ENCODE results near the gene MYO3A. TPM values are rescaled to one million over a fixed set of nuclear protein-coding genes. Genes with fewer than 3 reads are reported as not detected.
"Not testable (repeated sequence)": the region's sequence is repeated elsewhere in the genome, so short reads cannot be mapped to it uniquely, and the experiment has no call there.

MYO3A gene
- total RNA-seq, 2 experiments from 2014 or later = not detected

GRCh38 chr10:26048756-26049155 lies 114.7 kb downstream of the MYO3A start:
- CTCF ChIA-PET = no interaction called here
- no peak overlapping the region for H3K27ac Mint-ChIP-seq

GRCh38 chr10:26052326-26052725 lies 118.3 kb downstream of the MYO3A start:
- Mint-ChIP-seq H3K9me3 (ENCODE audit: low read depth) (no peaks in the 10 kb centered on the region), H3K27ac (no peak overlapping the region), H3K4me3 (no peak overlapping the region), H3K36me3 (ENCODE audit: low read depth) (no peaks in the 10 kb centered on the region), H3K27me3 (peaks cover 3% of the 10 kb centered on the region), H3K4me1 (no peaks in the 10 kb centered on the region)
- CTCF ChIA-PET = no interaction called here
- no peak for DNase-seq
- POLR2A ChIA-PET = no interaction called here
- no peak for ATAC-seq
- intact Hi-C loops (cut with DNase I, micrococcal nuclease) = no loop called here

More at GRCh38 chr10:26048756-26049155, 114.7 kb downstream of the MYO3A start:
- Mint-ChIP-seq H3K9me3 (ENCODE audit: low read depth) (no peaks in the 10 kb centered on the region), H3K36me3 (ENCODE audit: low read depth) (no peaks in the 10 kb centered on the region), H3K4me3 (no peak overlapping the region), H3K4me1 (no peaks in the 10 kb centered on the region), H3K27me3 (peaks cover 2% of the 10 kb centered on the region)
- POLR2A ChIA-PET = no interaction called here
- intact Hi-C loops (cut with DNase I, micrococcal nuclease) = no loop called here
- ATAC-seq (no peak), DNase-seq (no peak)

- DNase-seq (no peak), ATAC-seq (no peak)
- H3K27me3 Mint-ChIP-seq = peaks cover 8% of the 10 kb centered on the region
- H3K4me3 Mint-ChIP-seq = no peak overlapping the region
- intact Hi-C loops (cut with DNase I, micrococcal nuclease) = no loop called here
- POLR2A ChIA-PET = no interaction called here
- H3K27ac Mint-ChIP-seq = no peak overlapping the region
- no peaks in the 10 kb centered on the region for H3K4me1 Mint-ChIP-seq
- CTCF ChIA-PET = no interaction called here
- H3K9me3 Mint-ChIP-seq (ENCODE audit: low read depth) = no peaks in the 10 kb centered on the region
- H3K36me3 Mint-ChIP-seq (ENCODE audit: low read depth) = no peaks in the 10 kb centered on the region
Observed at GRCh38 chr10:26057466-26057865, 123.4 kb downstream of the MYO3A start.

DNA sequence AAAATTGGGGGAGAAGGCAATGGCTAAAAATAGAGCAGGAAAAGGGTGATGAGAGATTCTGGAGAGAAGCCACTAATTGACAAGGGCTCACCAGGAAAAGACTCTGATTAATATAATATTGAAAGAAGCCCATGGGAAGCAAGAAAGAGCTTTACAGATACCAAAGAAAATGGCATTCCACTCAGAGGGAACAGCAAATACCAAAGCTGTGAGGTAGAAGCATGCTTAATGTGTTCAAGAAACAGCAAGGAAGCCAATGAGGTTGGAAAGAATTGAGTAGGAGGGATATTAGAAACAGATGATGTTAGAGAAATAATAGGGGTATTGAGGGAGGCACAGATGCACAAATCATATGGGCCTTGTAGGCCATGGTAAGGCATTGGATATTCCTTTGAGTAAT lies 130.1 kb downstream of the MYO3A start:
- Mint-ChIP-seq H3K27ac (no peak overlapping the region), H3K4me1 (no peaks in the 10 kb centered on the region), H3K9me3 (ENCODE audit: low read depth) (no peaks in the 10 kb centered on the region), H3K4me3 (no peak overlapping the region), H3K36me3 (ENCODE audit: low read depth) (no peaks in the 10 kb centered on the region), H3K27me3 (peaks cover 3% of the 10 kb centered on the region)
- ChIA-PET POLR2A (no interaction called here), CTCF (no interaction called here)
- no peak for ATAC-seq
- intact Hi-C loops (cut with DNase I, micrococcal nuclease) = no loop called here
- no peak for DNase-seq

- POLR2A ChIA-PET = no interaction called here
- Mint-ChIP-seq H3K9me3 (ENCODE audit: low read depth) (no peaks in the 10 kb centered on the region), H3K4me3 (no peak overlapping the region), H3K27me3 (no peaks in the 10 kb centered on the region), H3K27ac (no peak overlapping the region), H3K36me3 (ENCODE audit: low read depth) (no peaks in the 10 kb centered on the region), H3K4me1 (no peaks in the 10 kb centered on the region)
- CTCF ChIA-PET = no interaction called here
- intact Hi-C loops (cut with DNase I, micrococcal nuclease) = no loop called here
- DNase-seq (no peak), ATAC-seq (no peak)
Observed at GRCh38 chr10:26067680-26068079, 133.7 kb downstream of the MYO3A start.

- POLR2A ChIA-PET; DNase-seq; CTCF ChIA-PET; H3K4me1 Mint-ChIP-seq; intact Hi-C loops (cut with DNase I, micrococcal nuclease); ATAC-seq; H3K36me3 Mint-ChIP-seq (ENCODE audit: low read depth); H3K27ac Mint-ChIP-seq; H3K4me3 Mint-ChIP-seq; H3K9me3 Mint-ChIP-seq (ENCODE audit: low read depth): not testable (repeated sequence)
- peaks cover 15% of the 10 kb centered on the region for H3K27me3 Mint-ChIP-seq
Observed at GRCh38 chr10:26080971-26081370, 146.9 kb downstream of the MYO3A start.

- Mint-ChIP-seq H3K36me3 (ENCODE audit: low read depth) (no peaks in the 10 kb centered on the region), H3K9me3 (ENCODE audit: low read depth) (no peaks in the 10 kb centered on the region), H3K27me3 (peaks cover 16% of the 10 kb centered on the region), H3K4me1 (no peaks in the 10 kb centered on the region), H3K27ac (no peak overlapping the region), H3K4me3 (no peak overlapping the region)
- ATAC-seq (no peak), DNase-seq (no peak)
- intact Hi-C loops (cut with DNase I, micrococcal nuclease) = no loop called here
- CTCF ChIA-PET = no interaction called here
- POLR2A ChIA-PET = no interaction called here
Observed at GRCh38 chr10:26081459-26081858, 147.4 kb downstream of the MYO3A start.

- POLR2A ChIA-PET = no interaction called here
- CTCF ChIA-PET = no interaction called here
- Mint-ChIP-seq H3K4me1 (no peaks in the 10 kb centered on the region), H3K4me3 (no peak overlapping the region), H3K9me3 (ENCODE audit: low read depth) (no peaks in the 10 kb centered on the region), H3K27me3 (peaks cover 9% of the 10 kb centered on the region), H3K27ac (no peak overlapping the region), H3K36me3 (ENCODE audit: low read depth) (no peaks in the 10 kb centered on the region)
- intact Hi-C loops (cut with DNase I, micrococcal nuclease) = no loop called here
- no peak for ATAC-seq
- no peak for DNase-seq
Observed at GRCh38 chr10:26085549-26085948, 151.5 kb downstream of the MYO3A start.

DNA sequence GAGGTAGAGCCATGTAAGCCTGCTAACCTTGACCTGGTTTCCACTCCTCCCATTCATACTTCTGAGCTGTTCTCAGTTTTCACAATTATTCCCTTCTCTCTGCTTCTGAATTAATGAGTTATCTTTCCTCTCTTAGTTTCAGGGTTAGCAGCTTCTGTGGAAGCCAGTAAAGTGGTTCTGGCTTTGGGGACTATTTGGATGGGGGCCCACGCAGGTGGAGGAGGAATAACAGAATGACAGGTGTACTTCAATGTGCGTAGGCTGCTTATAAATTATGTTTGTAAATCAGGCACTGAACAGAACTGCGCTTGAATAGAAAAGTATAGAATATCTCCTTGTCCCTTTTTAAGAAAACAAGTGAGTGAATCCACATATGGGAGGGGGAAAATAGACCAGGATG lies 153.6 kb downstream of the MYO3A start:
- H3K36me3 Mint-ChIP-seq (ENCODE audit: low read depth) = no peaks in the 10 kb centered on the region
- intact Hi-C loops (cut with DNase I, micrococcal nuclease) = no loop called here
- ATAC-seq (no peak), DNase-seq (no peak)
- H3K4me1 Mint-ChIP-seq = no peaks in the 10 kb centered on the region
- ChIA-PET POLR2A (no interaction called here), CTCF (no interaction called here)
- no peaks in the 10 kb centered on the region for H3K9me3 Mint-ChIP-seq (ENCODE audit: low read depth)
- no peak overlapping the region for H3K27ac Mint-ChIP-seq
- H3K27me3 Mint-ChIP-seq = peaks cover 11% of the 10 kb centered on the region
- no peak overlapping the region for H3K4me3 Mint-ChIP-seq

DNA sequence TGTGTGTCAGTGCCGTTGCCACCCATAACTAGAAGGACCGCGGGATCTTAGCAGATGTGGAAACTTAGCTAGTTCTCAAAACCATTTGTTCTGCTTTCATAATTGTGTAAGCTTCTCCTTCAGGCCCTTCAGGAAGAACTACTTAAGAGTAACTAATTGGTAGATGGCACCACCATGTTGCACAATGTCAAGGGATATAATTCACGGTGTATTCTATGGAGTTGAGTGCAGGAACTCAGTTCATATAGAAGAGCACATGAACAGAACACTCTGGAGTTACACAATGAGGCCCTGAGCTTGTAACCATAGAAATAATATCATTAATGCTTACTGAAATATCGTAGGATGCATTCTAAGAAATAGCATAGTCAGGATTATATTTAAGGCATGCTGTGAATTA lies 156.0 kb downstream of the MYO3A start:
- ChIA-PET POLR2A (no interaction called here), CTCF (interaction anchor here (0.9 kb wide), 1 partner anchor 332 kb away, joined by 4 read pairs; no protein-coding TSS in a partner anchor)
- Mint-ChIP-seq H3K27me3 (peaks cover 6% of the 10 kb centered on the region), H3K36me3 (ENCODE audit: low read depth) (no peaks in the 10 kb centered on the region), H3K9me3 (ENCODE audit: low read depth) (no peaks in the 10 kb centered on the region), H3K4me3 (no peak overlapping the region), H3K27ac (no peak overlapping the region), H3K4me1 (no peaks in the 10 kb centered on the region)
- ATAC-seq (no peak), DNase-seq (no peak)
- intact Hi-C loops (cut with DNase I, micrococcal nuclease) = no loop called here

DNA sequence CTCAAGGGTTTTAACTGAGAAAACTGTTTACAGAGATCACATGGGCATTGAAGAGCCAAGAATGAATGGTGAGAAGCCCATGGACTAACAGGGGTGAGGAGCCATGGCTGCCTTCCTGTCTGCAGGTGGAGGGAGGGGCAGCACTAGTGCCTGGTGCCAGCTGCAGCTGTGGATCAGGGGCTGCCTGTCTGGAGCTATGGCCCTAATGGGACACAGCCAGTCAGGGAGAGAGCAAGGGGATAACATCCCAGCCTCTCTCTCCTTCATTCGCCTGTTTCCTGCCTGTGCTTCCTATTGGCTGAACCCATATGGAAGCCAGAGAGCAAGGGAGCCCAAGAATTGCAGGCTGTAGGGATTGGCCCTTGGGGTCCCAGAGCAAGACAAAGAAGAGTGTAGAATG lies 156.7 kb downstream of the MYO3A start:
- intact Hi-C loops (cut with DNase I, micrococcal nuclease) = no loop called here
- no peak for ATAC-seq
- POLR2A ChIA-PET = no interaction called here
- peaks cover 7% of the 10 kb centered on the region for H3K27me3 Mint-ChIP-seq
- H3K36me3 Mint-ChIP-seq (ENCODE audit: low read depth) = no peaks in the 10 kb centered on the region
- no peaks in the 10 kb centered on the region for H3K4me1 Mint-ChIP-seq
- no peak overlapping the region for H3K4me3 Mint-ChIP-seq
- no peak for DNase-seq
- CTCF ChIA-PET = interaction anchor here (0.5 to 0.6 kb wide), 3 partner anchors 16 to 1092 kb away, joined by 3 to 4 read pairs (median 3); no protein-coding TSS in a partner anchor
- H3K9me3 Mint-ChIP-seq (ENCODE audit: low read depth) = no peaks in the 10 kb centered on the region
- H3K27ac Mint-ChIP-seq = no peak overlapping the region

DNA sequence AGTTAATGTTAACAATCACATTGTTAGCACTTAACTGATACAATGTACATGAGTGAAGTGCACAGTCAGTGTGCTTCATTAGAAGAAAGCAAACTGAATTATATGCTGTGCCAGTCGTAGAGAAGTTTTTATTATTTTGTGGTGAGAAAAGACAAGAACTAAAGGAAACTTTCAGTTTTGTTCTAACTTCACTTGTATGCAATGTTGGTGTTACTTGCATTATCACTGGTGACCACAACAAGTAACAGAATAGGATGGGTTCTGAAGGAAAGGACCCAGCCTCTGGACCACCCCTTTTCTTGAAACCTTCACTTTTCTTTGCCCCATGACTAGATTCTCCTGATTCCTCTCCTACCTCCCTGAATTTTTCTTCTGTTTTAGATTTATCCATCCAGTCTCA lies 159.2 kb downstream of the MYO3A start:
- Mint-ChIP-seq H3K27ac (no peak overlapping the region), H3K36me3 (ENCODE audit: low read depth) (no peaks in the 10 kb centered on the region), H3K9me3 (ENCODE audit: low read depth) (no peaks in the 10 kb centered on the region), H3K27me3 (peaks cover 6% of the 10 kb centered on the region), H3K4me1 (no peaks in the 10 kb centered on the region), H3K4me3 (no peak overlapping the region)
- ChIA-PET POLR2A (no interaction called here), CTCF (no interaction called here)
- ATAC-seq = no peak
- no peak for DNase-seq
- intact Hi-C loops (cut with DNase I, micrococcal nuclease) = no loop called here

DNA sequence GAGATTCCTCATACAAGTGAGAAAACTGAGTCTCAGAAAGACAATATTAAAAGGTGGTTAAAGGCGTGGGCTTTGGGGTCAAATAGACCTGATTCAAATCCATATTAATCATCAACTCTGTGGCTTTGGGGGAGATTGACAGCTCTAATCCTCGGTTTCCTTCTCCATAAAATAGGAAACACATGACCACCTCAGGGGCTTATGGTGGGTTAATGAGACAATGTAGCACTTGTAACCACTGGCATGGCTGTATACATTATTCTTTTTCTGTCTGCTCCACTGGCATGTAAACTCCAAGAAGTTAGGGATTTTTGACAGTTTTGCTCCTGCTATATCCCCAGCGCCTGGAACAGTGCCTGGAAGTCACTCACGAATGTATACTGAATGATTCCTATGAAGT lies 161.8 kb downstream of the MYO3A start:
- H3K4me3 Mint-ChIP-seq = no peak overlapping the region
- no peaks in the 10 kb centered on the region for H3K4me1 Mint-ChIP-seq
- intact Hi-C loops (cut with DNase I, micrococcal nuclease) = no loop called here
- CTCF ChIA-PET = no interaction called here
- ATAC-seq = no peak
- no peaks in the 10 kb centered on the region for H3K36me3 Mint-ChIP-seq (ENCODE audit: low read depth)
- peaks cover 9% of the 10 kb centered on the region for H3K27me3 Mint-ChIP-seq
- H3K9me3 Mint-ChIP-seq (ENCODE audit: low read depth) = peaks cover 2% of the 10 kb centered on the region
- POLR2A ChIA-PET = no interaction called here
- H3K27ac Mint-ChIP-seq = no peak overlapping the region
- no peak for DNase-seq
